SK-N-SH (cell line): ENCODE results near the gene UTP14C. TPM values are rescaled to one million over a fixed set of nuclear protein-coding genes. Genes with fewer than 3 reads are reported as not detected.

Source experiments
- CTCF ChIA-PET: fragments of 300-600, 350-600 bp; formaldehyde crosslinking; extraction: SDS; loops from one replicate; lab custom pipeline; 2021; lab: Yijun Ruan, JAX
- POLR2A ChIA-PET: fragments of 350-600 bp; sonication (Branson Sonifier 250); formaldehyde crosslinking; extraction: SDS; loops from one replicate; lab custom pipeline; 2020; ENCODE audit warnings: antibody characterized with exemption, inconsistent platforms; lab: Yijun Ruan, JAX
- DNase-seq: peaks from one replicate; pipeline ENCODE4 v3.0.0; 2012
- H2AFZ ChIP-seq: fragments of 200-600 bp; sonication (generic); 2 replicates; pipeline ENCODE4 v1.8.1; 2016; ENCODE audit warnings: antibody characterized with exemption, mild to moderate bottlenecking, low read depth
- H3F3A ChIP-seq: fragments of 200-600 bp; sonication (generic); replicated peaks from 2 replicates; pipeline ENCODE3; 2016; ENCODE audit warnings: antibody characterized with exemption, mild to moderate bottlenecking; ENCODE audit not compliant: insufficient read depth
- H3K27ac ChIP-seq, 2 experiments: fragments of 200-500 bp in 1 of 2; fragments of 200-600 bp in 1 of 2; sonication (Bioruptor generic) in 1 of 2; sonication (generic), shearing (Covaris generic) in 1 of 2; 2 replicates each; pipeline versions ENCODE4 v1.5.1 to v1.6.1; 2014 to 2016; ENCODE audit warnings: low read depth in 2 of 2, inconsistent platforms in 1 of 2, low read length in 1 of 2, mild to moderate bottlenecking in 1 of 2, mixed read lengths in 1 of 2
- H3K27me3 ChIP-seq: fragments of 200-600 bp; sonication (generic), shearing (Covaris generic); 2 replicates; pipeline ENCODE4 v1.6.1; 2016; ENCODE audit warnings: mixed run types; ENCODE audit not compliant: insufficient read depth
- H3K36me3 ChIP-seq, 2 experiments: fragments of 200-500 bp in 1 of 2; fragments of 200-600 bp in 1 of 2; sonication (Bioruptor generic) in 1 of 2; sonication (generic) in 1 of 2; replicated peaks in 1 of 2; 2 replicates each; pipeline versions ENCODE3 to v1.5.1; 2014 to 2016; ENCODE audit warnings: low read length in 1 of 2, mild to moderate bottlenecking in 1 of 2; ENCODE audit not compliant: insufficient read depth in 2 of 2, control insufficient read depth in 1 of 2
- H3K4me1 ChIP-seq, 2 experiments: fragments of 200-500 bp in 1 of 2; fragments of 200-600 bp in 1 of 2; sonication (Bioruptor generic) in 1 of 2; sonication (generic), shearing (Covaris generic) in 1 of 2; 2 replicates each; pipeline versions ENCODE4 v1.5.1 to v1.6.1; 2014 to 2016; ENCODE audit warnings: low read depth in 1 of 2, low read length in 1 of 2, mixed run types in 1 of 2; ENCODE audit not compliant: insufficient read depth in 2 of 2, control insufficient read depth in 1 of 2
- H3K4me2 ChIP-seq: fragments of 200-600 bp; sonication (generic), shearing (Covaris generic); 2 replicates; pipeline ENCODE4 v1.6.1; 2017; ENCODE audit warnings: mixed run types
- H3K4me3 ChIP-seq, 2 experiments: fragments of 200-500 bp in 1 of 2; fragments of 200-600 bp in 1 of 2; sonication (Bioruptor generic) in 1 of 2; sonication (generic), shearing (Covaris generic) in 1 of 2; 2 replicates each; pipeline versions ENCODE4 v1.5.1 to v1.8.1; 2014 to 2016; ENCODE audit warnings: low read depth in 2 of 2, inconsistent platforms in 1 of 2, low read length in 1 of 2, mild to moderate bottlenecking in 1 of 2, mixed read lengths in 1 of 2, moderate library complexity in 1 of 2
- H3K79me2 ChIP-seq: fragments of 200-600 bp; sonication (generic); 2 replicates; pipeline ENCODE4 v1.8.1; 2017; ENCODE audit warnings: mild to moderate bottlenecking; ENCODE audit not compliant: insufficient read depth
- H3K9ac ChIP-seq: fragments of 200-600 bp; sonication (generic); 2 replicates; pipeline ENCODE4 v1.6.1; 2017; ENCODE audit warnings: mixed run types
- H3K9me2 ChIP-seq: fragments of 200-600 bp; sonication (generic); 2 replicates; pipeline ENCODE4 v1.6.1; 2017; ENCODE audit warnings: mixed run types
- H3K9me3 ChIP-seq: fragments of 200-600 bp; sonication (generic); 2 replicates; pipeline ENCODE4 v1.6.1; 2017; ENCODE audit warnings: mixed run types, mild to moderate bottlenecking, moderate library complexity
- H4K20me1 ChIP-seq: fragments of 200-600 bp; sonication (generic); 2 replicates; pipeline ENCODE4 v1.6.1; 2017; ENCODE audit warnings: mild to moderate bottlenecking, mixed run types; ENCODE audit not compliant: insufficient read depth
- ELF1 ChIP-seq: IDR thresholded peaks from 2 replicates; pipeline ENCODE4 v1.4.0; 2012
- GATA2 ChIP-seq: sonication (generic); formaldehyde crosslinking; IDR thresholded peaks from 2 replicates; pipeline ENCODE4 v1.5.0; 2020; ENCODE audit warnings: mild to moderate bottlenecking, missing genetic modification reagents
- MEF2A ChIP-seq: IDR thresholded peaks from 2 replicates; pipeline ENCODE4 v1.4.0; 2012; ENCODE audit warnings: low read depth, borderline replicate concordance
- NFIC ChIP-seq: IDR thresholded peaks from 2 replicates; pipeline ENCODE4 v1.4.0; 2012; ENCODE audit warnings: borderline replicate concordance
- RAD21 ChIP-seq: IDR thresholded peaks from 2 replicates; pipeline ENCODE4 v1.6.1; 2012; ENCODE audit warnings: mild to moderate bottlenecking, low read length
- SMC3 ChIP-seq: IDR thresholded peaks from 2 replicates; pipeline ENCODE4 v1.6.1; 2012; ENCODE audit warnings: low read depth, low read length, improper control_type of control experiment
- TCF12 ChIP-seq: IDR thresholded peaks from 2 replicates; pipeline ENCODE4 v1.4.0; 2012
- TEAD4 ChIP-seq: IDR thresholded peaks from 2 replicates; pipeline ENCODE4 v1.4.0; 2012; ENCODE audit warnings: mild to moderate bottlenecking, borderline replicate concordance; ENCODE audit not compliant: insufficient read depth
- YY1 ChIP-seq: IDR thresholded peaks from 2 replicates; pipeline ENCODE4 v1.4.0; 2012; ENCODE audit warnings: low read depth, mild to moderate bottlenecking
- WGBS: methylation state at CpG from one replicate; pipeline ENCODE4 v1.1.6; 2017; ENCODE audit warnings: low lambda C conversion rate; 5-methylcytosine and 5-hydroxymethylcytosine counted together
- polyA plus RNA-seq, 3 experiments: library from polyadenylated mRNA; depleted of rRNA; stranded (reverse); fragments of >200 nt; gene quantifications; 2 replicates each; pipeline ENCODE4 v1.2.3, GENCODE V29; 2012
- TF ChIP-seq, protein P1 (sequence below): IDR thresholded peaks from 2 replicates; pipeline ENCODE4 v1.4.0; 2012; ENCODE audit warnings: low read depth, borderline replicate concordance
- TF ChIP-seq, protein P2 (sequence below): fragments of 150-350 bp; IDR thresholded peaks from 2 replicates; pipeline ENCODE4 v1.6.1; 2017; ENCODE audit warnings: antibody characterized with exemption, low read length, low read depth, borderline replicate concordance
- TF ChIP-seq, protein P3 (sequence below): fragments of 150-350 bp; IDR thresholded peaks from 2 replicates; pipeline ENCODE4 v1.6.1; 2016; ENCODE audit warnings: mild to moderate bottlenecking, low read depth, low read length
- TF ChIP-seq, protein P4 (sequence below): fragments of 200-600 bp; sonication (generic); IDR thresholded peaks from 2 replicates; pipeline ENCODE4 v1.6.1; 2017; ENCODE audit warnings: antibody characterized with exemption, mild to moderate bottlenecking, moderate library complexity

Gene UTP14C, protein sequence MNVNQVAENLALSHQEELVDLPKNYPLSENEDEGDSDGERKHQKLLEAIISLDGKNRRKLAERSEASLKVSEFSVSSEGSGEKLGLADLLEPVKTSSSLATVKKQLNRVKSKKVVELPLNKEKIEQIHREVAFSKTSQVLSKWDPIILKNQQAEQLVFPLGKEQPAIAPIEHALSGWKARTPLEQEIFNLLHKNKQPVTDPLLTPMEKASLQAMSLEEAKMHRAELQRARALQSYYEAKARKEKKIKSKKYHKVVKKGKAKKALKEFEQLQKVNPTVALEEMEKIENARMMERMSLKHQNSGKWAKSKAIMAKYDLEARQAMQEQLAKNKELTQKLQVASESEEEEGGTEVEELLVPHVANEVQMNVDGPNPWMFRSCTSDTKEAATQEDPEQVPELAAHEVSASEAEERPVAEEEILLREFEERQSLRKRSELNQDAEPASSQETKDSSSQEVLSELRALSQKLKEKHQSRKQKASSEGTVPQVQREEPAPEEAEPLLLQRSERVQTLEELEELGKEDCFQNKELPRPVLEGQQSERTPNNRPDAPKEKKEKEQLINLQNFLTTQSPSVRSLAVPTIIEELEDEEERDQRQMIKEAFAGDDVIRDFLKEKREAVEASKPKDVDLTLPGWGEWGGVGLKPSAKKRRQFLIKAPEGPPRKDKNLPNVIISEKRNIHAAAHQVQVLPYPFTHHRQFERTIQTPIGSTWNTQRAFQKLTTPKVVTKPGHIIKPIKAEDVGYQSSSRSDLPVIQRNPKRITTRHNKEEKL
- polyA plus RNA-seq (2012; rRNA removed) = 5.1 and 7.0 TPM in 2 replicates
- 7.7 and 8.3 TPM in 2 replicates for polyA plus RNA-seq (2012; cell fraction: cytosol; rRNA removed)
- polyA plus RNA-seq (2012; cell fraction: nucleus; rRNA removed) = 2.0 and 4.8 TPM in 2 replicates

DNA sequence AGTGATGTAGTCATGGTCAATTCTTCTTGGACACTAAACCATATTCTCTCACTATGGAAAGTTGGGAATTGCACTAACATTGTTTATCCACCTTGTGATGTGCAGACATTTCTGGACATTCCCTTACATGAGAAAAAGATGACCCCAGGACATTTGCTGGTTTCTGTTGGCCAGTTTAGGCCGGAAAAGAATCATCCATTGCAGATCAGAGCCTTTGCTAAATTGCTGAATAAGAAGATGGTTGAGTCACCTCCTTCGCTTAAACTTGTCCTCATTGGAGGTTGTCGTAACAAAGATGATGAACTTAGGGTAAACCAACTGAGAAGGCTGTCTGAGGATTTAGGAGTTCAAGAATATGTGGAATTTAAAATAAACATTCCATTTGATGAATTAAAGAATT is at the start of gene UTP14C:
Gene UTP14C (plus strand): TSS at position 211 of the 400 bp plus-strand sequence. CDS start 4,114 bp downstream, outside the sequence.
- H3K9ac ChIP-seq = no peak within 1 kb of the TSS
- H3K79me2 ChIP-seq = peaks cover 24% of the 10 kb centered on the region
- no peak within 1 kb of the TSS for H3K4me3 ChIP-seq
- no peak within 1 kb of the TSS for H3K27ac ChIP-seq
- no peaks in the 10 kb centered on the region for H3K27me3 ChIP-seq
- no peak within 1 kb of the TSS for H2AFZ ChIP-seq
- H3K4me2 ChIP-seq = no peak within 1 kb of the TSS
- no peaks in the 10 kb centered on the region for H4K20me1 ChIP-seq
- WGBS = 96% methylated on average over 3 of the region's 3 CpGs
- DNase-seq = no peak
- no peaks in the 10 kb centered on the region for H3F3A ChIP-seq
- CTCF ChIA-PET = interaction anchor here (0.7 kb wide), 1 partner anchor 31 kb away, joined by 3 read pairs; no protein-coding TSS in a partner anchor
- peaks cover 60 to 79% of the 10 kb centered on the region in 2 experiments for H3K36me3 ChIP-seq
- H3K4me1 ChIP-seq = no peaks in the 10 kb centered on the region
- no peaks in the 10 kb centered on the region for H3K9me2 ChIP-seq
- TF ChIP-seq RAD21 = no peak
- no peak for TF ChIP-seq TEAD4
- TF ChIP-seq GATA2 (CRISPR knock-in tag) = no peak
- TF ChIP-seq, protein P1, sequence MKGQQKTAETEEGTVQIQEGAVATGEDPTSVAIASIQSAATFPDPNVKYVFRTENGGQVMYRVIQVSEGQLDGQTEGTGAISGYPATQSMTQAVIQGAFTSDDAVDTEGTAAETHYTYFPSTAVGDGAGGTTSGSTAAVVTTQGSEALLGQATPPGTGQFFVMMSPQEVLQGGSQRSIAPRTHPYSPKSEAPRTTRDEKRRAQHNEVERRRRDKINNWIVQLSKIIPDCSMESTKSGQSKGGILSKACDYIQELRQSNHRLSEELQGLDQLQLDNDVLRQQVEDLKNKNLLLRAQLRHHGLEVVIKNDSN = no peak
- TF ChIP-seq, protein P2, sequence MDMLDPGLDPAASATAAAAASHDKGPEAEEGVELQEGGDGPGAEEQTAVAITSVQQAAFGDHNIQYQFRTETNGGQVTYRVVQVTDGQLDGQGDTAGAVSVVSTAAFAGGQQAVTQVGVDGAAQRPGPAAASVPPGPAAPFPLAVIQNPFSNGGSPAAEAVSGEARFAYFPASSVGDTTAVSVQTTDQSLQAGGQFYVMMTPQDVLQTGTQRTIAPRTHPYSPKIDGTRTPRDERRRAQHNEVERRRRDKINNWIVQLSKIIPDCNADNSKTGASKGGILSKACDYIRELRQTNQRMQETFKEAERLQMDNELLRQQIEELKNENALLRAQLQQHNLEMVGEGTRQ = no peak
- TF ChIP-seq, protein P3, sequence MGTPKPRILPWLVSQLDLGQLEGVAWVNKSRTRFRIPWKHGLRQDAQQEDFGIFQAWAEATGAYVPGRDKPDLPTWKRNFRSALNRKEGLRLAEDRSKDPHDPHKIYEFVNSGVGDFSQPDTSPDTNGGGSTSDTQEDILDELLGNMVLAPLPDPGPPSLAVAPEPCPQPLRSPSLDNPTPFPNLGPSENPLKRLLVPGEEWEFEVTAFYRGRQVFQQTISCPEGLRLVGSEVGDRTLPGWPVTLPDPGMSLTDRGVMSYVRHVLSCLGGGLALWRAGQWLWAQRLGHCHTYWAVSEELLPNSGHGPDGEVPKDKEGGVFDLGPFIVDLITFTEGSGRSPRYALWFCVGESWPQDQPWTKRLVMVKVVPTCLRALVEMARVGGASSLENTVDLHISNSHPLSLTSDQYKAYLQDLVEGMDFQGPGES = no peak
- no peak for TF ChIP-seq MEF2A
- no peak for TF ChIP-seq NFIC
- TF ChIP-seq TCF12 = no peak
- TF ChIP-seq YY1 = no peak
- no peak for TF ChIP-seq ELF1
- TF ChIP-seq SMC3 = no peak
- TF ChIP-seq, protein P4, sequence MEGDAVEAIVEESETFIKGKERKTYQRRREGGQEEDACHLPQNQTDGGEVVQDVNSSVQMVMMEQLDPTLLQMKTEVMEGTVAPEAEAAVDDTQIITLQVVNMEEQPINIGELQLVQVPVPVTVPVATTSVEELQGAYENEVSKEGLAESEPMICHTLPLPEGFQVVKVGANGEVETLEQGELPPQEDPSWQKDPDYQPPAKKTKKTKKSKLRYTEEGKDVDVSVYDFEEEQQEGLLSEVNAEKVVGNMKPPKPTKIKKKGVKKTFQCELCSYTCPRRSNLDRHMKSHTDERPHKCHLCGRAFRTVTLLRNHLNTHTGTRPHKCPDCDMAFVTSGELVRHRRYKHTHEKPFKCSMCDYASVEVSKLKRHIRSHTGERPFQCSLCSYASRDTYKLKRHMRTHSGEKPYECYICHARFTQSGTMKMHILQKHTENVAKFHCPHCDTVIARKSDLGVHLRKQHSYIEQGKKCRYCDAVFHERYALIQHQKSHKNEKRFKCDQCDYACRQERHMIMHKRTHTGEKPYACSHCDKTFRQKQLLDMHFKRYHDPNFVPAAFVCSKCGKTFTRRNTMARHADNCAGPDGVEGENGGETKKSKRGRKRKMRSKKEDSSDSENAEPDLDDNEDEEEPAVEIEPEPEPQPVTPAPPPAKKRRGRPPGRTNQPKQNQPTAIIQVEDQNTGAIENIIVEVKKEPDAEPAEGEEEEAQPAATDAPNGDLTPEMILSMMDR = no peak
- POLR2A ChIA-PET = no interaction called here
- H3K9me3 ChIP-seq = no peaks in the 10 kb centered on the region
